CD4-positive, alpha-beta T cell treated with Interleukin-2 at 100 ng/mL for 4 hours (primary cell): ENCODE data around the gene DNAL1.
"Not testable (repeated sequence)": the region's sequence is repeated elsewhere in the genome, so short reads cannot be mapped to it uniquely, and the experiment has no call there.

Experiments
- DNase-seq: peaks from one replicate; pipeline ENCODE4 v3.0.0-alpha.2; 2020; ENCODE audit warnings: low spot score

DNAL1 gene

GRCh38 chr14:73640796-73641365 is 3.9 kb upstream of the DNAL1 start:
- no peak for DNase-seq

- DNase-seq, result no peak
Measured at GRCh38 chr14:73645248-73645610, 443 bp downstream of the DNAL1 start.

GRCh38 chr14:73651005-73651404 is 6.2 kb downstream of the DNAL1 start:
- no peak for DNase-seq

GRCh38 chr14:73655851-73656250 is 11.1 kb downstream of the DNAL1 start:
- DNase-seq, result no peak

GRCh38 chr14:73659202-73659601 is 14.4 kb downstream of the DNAL1 start:
- DNase-seq, result not testable (repeated sequence)

GRCh38 chr14:73660511-73660910 is 15.7 kb downstream of the DNAL1 start:
- no peak for DNase-seq

GRCh38 chr14:73661872-73662271 is 17.1 kb downstream of the DNAL1 start:
- no peak for DNase-seq

GRCh38 chr14:73662487-73662943 is 17.7 kb downstream of the DNAL1 start:
- no peak for DNase-seq

- no peak for DNase-seq
Measured at GRCh38 chr14:73663548-73664212, 18.9 kb downstream of the DNAL1 start.

GRCh38 chr14:73665130-73665529 is 20.3 kb downstream of the DNAL1 start:
- no peak for DNase-seq

- no peak for DNase-seq
Measured at GRCh38 chr14:73666583-73666982, 21.8 kb downstream of the DNAL1 start.

GRCh38 chr14:73667854-73668253 is 23.1 kb downstream of the DNAL1 start:
- DNase-seq, result no peak

- DNase-seq, result no peak
Measured at GRCh38 chr14:73674986-73675385, 30.2 kb downstream of the DNAL1 start.

- DNase-seq, result no peak
Measured at GRCh38 chr14:73678698-73679097, 33.9 kb downstream of the DNAL1 start.

- no peak for DNase-seq
Measured at GRCh38 chr14:73680821-73681220, 36.0 kb downstream of the DNAL1 start.

GRCh38 chr14:73684627-73685026 is 39.8 kb downstream of the DNAL1 start:
- DNase-seq, result no peak

- no peak for DNase-seq
Measured at GRCh38 chr14:73685328-73685727, 40.5 kb downstream of the DNAL1 start.

GRCh38 chr14:73686901-73687300 is 42.1 kb downstream of the DNAL1 start:
- DNase-seq, result no peak

GRCh38 chr14:73694083-73694482 is 49.3 kb downstream of the DNAL1 start:
- DNase-seq, result no peak

- no peak for DNase-seq
Measured at GRCh38 chr14:73695082-73695481, 50.3 kb downstream of the DNAL1 start.

- no peak for DNase-seq
Measured at GRCh38 chr14:73695997-73696396, 51.2 kb downstream of the DNAL1 start.

GRCh38 chr14:73696466-73697400 is 51.9 kb downstream of the DNAL1 start:
- DNase-seq, result peak; percentile 21

GRCh38 chr14:73700325-73700724 is 55.5 kb downstream of the DNAL1 start:
- no peak for DNase-seq
